Breast epithelium (tissue), 3 donors: Measurements from ENCODE around the gene MYO3B.

Source experiments
- CTCF ChIP-seq, 3 donors: fragments of 450-650 bp; IDR thresholded peaks; one replicate each; pipeline ENCODE4 v1.5.1; 2016 to 2017; ENCODE audit warnings: antibody characterized with exemption in 3 of 3, mild to moderate bottlenecking in 3 of 3, moderate library complexity in 3 of 3
- POLR2A ChIP-seq: fragments of 450-650 bp; IDR thresholded peaks from one replicate; pipeline ENCODE4 v1.6.1; 2016; ENCODE audit warnings: antibody characterized with exemption, mild to moderate bottlenecking, moderate library complexity
- POLR2AphosphoS5 ChIP-seq, 3 donors: sonication (generic); formaldehyde crosslinking; IDR thresholded peaks; one replicate each; pipeline ENCODE4 v1.6.1; 2017; ENCODE audit warnings: antibody characterized with exemption in 3 of 3

DNA sequence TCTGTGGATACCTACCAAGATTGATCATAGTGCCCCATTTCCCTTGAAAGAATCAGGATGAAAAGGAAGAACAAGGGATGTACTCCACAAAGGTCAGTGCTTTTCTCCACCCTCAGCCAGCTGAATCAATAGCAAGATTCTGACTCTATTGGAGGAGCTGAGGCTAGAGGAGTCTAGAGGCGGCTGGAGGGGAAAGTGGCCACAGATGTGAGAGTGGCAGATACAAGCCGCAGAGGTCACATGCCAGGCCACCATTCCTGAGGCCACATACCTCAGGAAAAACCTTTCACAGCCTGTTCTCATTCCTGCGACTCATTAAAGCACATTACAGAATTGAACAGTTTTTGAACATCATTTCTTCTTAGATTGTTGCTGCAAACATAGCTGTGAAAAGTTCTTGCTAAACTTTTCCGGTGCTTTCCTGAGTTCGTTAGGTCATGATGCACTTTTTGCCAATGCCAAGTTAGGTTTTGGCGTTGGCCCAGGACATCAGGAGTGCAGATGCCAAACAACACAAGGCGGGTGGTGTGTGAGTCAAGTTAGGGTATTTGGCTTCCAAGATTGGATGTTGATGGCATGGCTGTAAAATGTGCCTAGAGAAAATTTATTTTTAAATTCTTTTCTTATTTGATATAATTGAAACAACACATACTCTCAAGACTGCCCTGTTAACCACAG, 376.5 kb downstream of the MYO3B start:
- TF ChIP-seq CTCF (IDR thresholded peaks at IDR 0.05) (no peak), POLR2A (no peak), POLR2AphosphoS5 (IDR thresholded peaks at IDR 0.05) (no peak)
